CD4-positive, alpha-beta T cell treated with Interleukin-6 for 4 hours (primary cell): ENCODE measurements around the gene C9orf40.

Experiments used
- DNase-seq: peaks from one replicate; pipeline ENCODE4 v3.0.0-alpha.2; 2020; ENCODE audit warnings: mixed read lengths

C9orf40 gene

DNA sequence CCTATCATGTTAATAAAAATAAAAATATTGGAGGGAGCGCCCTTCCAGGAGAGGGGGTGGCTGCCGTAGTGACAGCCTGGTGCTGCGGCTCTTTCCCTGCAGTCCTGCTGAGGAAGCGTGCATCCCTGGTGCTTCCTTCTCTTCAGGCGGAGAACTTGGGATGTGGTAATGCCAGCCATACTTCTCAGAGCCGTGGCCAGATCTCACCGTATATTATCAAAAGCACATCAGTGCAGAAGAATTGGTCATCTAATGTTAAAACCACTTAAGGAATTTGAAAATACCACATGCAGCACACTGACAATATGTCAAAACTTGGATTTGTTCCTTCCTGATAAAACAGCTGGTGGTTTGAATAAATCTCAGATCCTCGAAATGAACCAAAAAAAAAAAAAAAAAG is 17.7 kb downstream of the C9orf40 start:
- DNase-seq, result no peak

DNA sequence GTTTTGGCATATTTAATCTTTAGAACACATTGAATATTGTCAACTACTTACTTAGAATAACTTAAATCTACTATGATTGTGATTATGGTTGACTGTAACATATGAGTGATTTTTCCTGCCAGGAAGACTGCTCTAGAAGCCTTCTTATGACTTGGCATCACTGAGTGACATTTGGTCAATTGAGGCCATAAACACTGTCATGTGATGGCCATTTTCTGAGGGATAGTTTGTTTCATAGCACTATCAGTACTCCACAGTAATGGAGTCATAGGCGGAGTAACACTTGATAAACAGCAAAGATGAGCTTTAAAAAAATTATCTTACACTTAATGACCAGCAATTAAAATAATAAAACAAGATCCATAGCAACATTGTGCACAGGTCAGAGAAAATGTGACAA is 31.0 kb downstream of the C9orf40 start:
- DNase-seq, result no peak

DNA sequence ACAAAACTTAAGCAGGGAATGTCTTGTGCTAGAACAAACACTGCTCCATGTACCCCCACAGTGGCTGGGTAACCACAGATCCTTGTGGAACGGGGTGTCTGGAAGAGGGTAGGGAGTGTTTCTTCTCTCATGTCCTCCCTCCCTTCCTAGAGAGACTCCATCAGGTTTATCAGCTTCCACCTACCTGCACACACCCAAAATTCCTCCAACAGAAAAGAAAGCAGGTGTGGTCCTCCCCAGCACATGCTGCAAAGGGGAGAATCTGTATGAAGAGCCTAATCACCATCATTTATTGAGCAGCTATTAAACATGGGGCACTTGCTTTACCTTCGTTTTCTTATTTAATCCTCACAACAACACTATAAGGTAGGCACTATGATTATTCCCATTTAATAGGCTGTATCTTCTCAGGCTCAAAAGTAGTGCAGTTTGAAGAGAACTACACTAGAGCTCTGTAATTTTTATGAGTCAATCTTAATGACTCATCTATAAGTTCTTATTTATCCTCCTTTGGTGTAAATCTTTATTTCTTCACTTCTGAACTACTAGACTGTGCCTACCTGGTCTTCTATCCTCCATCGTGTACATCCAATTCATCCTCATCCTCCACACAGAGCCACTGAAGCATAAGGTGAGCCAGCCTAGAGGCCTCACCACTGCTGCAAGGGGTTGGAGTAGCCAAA is 31.6 kb downstream of the C9orf40 start:
- DNase-seq, result no peak

DNA sequence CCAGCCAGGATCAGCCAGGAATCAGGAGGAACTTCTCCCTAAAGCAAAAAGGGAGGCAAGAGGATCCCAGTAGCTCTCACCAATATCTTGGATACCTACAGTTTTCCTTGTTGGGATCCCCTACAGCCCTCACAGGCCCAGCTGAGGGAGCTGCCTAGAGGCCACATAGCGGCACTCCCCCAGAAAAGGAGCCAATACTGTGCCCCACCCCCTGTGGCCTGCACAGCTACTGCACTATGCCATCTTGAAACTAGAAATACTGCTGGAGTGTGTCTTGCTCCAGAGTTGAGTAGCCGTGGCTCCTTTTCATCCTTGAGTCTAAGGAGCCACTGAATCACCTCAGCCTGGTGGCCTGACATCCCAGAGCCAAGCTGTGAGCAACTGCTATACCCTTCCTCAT is 42.7 kb downstream of the C9orf40 start:
- DNase-seq, result no peak

DNA sequence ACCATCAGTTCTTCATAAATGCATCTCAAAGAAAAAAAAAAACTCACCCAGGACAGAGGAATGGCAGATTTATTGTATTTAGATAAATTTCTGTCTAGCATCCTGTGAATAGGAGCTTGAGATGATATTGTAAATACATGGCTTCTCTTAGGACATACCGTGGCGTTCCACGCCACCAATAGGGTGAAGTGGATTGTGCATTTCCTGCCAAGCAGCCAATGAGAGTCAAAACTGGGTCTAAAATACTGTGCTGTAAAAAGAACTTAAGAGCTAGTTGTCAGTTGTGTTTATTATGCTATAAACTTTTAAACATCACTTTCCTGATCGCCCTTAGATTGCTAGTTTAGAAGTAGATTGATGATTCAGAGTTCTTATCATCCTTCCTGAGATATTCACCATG is 44.0 kb downstream of the C9orf40 start:
- no peak for DNase-seq

DNA sequence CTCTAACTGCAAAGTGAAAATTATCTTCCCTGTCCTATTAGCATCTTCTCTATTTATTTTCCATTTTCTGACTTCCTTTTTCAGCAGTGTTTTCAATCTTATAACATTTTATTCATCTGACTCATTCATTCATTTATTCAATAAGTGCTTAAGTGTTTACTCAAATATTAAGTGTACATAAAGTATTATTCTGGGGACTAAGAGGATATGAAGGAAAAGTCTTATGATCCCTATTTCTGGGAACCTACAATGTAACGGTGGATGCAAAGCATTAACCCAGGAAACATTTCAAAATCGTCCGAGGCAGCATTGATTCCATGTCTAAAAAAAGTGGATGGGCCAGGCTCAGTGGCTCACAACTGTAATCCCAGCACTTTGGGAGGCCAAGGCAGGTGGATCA is 45.6 kb downstream of the C9orf40 start:
- no peak for DNase-seq

DNA sequence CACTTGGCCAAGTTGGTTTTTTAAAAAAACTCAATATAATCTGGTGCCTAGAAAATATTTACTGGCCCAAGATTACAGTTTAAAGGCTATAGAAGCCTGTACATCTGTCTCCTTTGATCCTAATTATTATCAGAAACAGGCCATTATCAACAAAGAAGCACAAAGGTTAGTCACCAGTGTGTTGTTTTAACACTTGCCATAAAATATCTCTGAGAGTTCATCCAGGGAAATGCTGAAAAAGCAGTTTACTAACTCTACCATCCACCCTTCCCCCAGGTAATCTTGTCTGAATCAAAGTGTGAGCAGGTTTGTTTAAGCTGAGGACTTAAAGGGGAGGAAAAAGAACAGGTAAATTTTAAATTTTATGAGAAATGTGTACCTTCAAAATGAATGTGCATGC is 51.7 kb downstream of the C9orf40 start:
- DNase-seq, result no peak
